ENCODE data around the gene MYCN.
"Not testable (repeated sequence)": the region's sequence is repeated elsewhere in the genome, so short reads cannot be mapped to it uniquely, and the experiment has no call there.

MYCN gene

DNA sequence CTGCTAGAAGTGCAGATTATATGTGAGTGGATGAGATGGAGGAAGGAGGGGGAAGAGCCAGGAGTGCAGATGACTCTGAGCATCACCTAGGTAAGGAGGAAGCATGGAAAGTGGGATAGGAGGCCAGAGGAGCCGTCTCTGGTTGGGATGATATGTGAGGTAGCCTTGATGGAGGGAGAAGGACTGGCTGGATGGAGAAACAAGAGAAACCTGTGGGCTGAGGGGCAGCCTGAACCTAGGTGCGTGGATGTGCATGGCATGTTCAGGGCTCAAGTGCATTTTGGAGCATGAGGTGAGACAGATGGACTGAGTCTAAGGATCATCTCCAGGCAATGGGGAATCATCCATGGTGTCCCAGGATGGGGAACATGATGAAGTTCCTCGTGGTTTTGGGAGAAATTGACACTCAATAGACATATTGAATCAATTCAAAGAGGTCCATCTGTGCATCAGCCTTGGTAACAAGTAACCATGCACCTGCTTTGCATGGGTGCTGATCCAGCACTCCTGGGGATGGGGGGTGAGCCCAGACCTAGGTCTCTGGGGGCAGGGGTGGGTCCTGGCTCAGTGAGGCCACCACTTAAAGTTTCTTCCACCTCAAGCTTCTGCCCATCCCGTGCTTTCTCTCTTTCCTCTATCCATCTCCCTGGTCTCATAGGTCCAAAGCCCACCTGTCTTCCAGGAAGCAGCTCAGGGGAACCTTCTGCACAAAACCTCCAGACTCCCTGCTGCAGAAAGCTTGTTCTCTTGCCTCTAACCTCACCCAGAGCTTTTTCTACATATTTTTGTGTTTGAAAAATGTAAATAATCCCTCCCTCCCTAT lies 19.2 kb downstream of the MYCN start:
- no peak for DNase-seq (ENCODE audit: low read depth, low spot score)
- TF ChIP-seq CTCF (IDR thresholded peaks at IDR 0.05; ENCODE audit: low read depth, low read length), result no peak
- in situ Hi-C loops (cut with HindIII; ENCODE audit: low sequenced_read_pairs), result no loop called here
- H3K4me3 ChIP-seq (ENCODE audit: low read depth, low read length), result no peak overlapping the region

DNA sequence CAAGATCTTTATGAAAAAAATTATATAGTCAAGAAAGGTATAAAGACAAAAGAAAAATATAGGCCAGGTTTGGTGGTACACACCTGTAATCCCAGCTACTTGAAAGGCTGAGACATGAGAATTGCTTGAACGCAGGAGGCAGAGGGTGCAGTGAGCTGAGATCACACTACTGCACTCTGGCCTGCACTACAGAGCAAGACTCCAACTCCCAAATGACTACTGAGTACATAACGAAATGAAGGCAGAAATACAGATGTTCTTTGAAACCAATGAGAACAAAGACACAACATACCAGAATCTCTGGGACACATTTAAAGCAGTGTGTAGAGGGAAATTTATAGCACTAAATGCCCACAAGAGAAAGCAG lies 19.8 kb downstream of the MYCN start:
- in situ Hi-C loops (cut with HindIII; ENCODE audit: low sequenced_read_pairs); H3K4me3 ChIP-seq (ENCODE audit: low read depth, low read length); DNase-seq (ENCODE audit: low read depth, low spot score): not testable (repeated sequence)

DNA sequence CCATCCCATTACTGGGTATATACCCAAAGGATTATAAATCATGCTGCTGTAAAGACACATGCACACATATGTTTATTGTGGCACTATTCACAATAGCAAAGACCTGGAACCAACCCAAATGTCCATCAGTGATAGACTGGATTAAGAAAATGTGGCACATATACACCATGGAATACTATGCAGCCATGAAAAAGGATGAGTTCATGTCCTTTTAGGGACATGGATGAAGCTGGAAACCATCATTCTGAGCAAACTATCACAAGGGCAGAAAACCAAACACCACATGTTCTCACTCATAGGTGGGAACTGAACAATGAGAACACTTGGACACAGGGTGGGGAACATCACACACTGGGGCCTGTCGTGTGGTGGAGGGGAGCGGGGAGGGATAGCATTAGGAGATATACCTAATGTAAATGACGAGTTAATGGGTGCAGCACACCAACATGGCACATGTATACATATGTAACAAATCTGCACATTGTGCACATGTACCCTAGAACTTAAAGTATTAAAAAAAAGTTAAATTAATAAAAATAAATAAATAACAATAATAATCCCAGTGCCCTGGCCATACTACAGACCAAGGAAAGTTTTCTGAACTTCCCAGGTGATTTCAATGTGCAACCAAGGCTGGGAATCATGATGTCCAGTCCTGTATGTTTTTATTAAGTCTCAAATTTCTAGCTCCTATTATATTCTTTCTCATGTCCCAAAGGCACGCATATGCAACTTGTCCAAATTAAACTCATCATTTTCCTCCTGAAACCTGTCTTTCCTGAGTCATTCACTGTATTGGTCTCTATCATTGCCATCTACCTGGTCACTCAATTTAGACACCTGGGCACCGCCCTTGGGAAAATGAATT lies 23.0 kb downstream of the MYCN start:
- in situ Hi-C loops (cut with HindIII; ENCODE audit: low sequenced_read_pairs); DNase-seq (ENCODE audit: low read depth, low spot score); H3K4me3 ChIP-seq (ENCODE audit: low read depth, low read length): not testable (repeated sequence)

DNA sequence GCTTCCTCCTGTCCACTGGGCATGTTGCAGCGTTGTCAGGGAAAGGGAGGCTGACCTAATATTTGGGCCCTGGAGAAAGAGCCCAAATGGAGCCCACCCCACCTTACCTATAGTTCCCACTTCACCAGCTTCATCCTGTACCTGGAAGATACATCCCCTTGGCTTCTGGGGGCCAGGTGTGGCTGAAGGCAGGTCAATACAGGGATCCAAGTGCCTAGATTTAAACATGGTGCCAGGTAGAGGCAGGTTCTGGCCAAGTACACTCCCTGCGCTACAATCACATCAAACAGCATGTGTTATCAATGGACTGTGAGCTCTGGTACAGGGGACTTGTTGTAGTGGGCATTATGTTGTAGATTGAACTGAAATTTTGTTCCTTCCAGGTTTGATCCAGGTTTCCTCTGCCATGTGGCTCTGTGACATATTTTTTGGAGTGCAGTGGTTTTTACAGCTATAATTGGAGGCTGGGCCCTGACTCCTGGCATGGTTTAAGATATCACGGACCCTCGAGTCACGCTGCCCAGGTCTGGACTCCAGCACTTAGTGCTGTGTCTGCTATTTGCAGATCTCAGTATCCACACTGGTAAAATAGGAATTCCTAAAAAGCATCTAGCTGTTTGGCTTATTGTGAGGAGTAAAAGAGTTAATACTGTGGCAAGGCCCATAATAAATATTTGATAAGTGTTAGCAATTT lies 23.8 kb downstream of the MYCN start:
- H3K4me3 ChIP-seq (ENCODE audit: low read depth, low read length), result no peak overlapping the region
- in situ Hi-C loops (cut with HindIII; ENCODE audit: low sequenced_read_pairs), result no loop called here
- no peak for DNase-seq (ENCODE audit: low read depth, low spot score)
- no peak for TF ChIP-seq CTCF (IDR thresholded peaks at IDR 0.05; ENCODE audit: low read depth, low read length)

DNA sequence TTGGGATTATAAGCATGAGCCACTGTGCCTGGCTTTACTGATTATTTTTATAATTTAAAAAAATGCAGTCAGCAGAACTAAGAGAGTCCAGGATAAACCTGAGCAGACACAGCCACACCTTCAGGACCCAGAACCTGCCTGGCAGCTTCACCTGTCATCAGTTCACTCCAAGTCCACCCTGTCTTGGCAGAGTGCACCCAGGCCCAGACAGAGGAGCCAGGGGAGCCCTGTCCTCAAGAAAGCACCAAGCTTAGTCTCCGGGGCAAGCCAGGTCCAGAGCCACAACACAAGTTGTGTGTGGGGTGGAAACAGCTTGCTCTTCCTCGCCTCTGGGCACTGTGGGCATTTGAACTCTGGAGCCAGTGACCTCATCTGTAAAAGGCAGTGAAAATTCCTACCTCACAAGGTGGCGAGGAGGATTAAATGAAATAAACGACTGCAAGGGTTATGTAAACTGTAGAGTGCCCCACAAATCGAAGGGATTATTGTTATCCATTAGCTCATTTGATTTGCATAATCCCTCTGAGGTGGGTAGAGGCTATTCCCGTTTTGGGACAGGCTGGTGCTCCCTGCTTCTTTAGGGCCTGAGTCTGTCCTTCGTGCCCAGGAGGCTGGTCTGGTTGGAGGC lies 24.7 kb downstream of the MYCN start:
- no peak for DNase-seq (ENCODE audit: low read depth, low spot score)
- no peak for TF ChIP-seq CTCF (IDR thresholded peaks at IDR 0.05; ENCODE audit: low read depth, low read length)
- in situ Hi-C loops (cut with HindIII; ENCODE audit: low sequenced_read_pairs), result no loop called here
- no peak overlapping the region for H3K4me3 ChIP-seq (ENCODE audit: low read depth, low read length)

DNA sequence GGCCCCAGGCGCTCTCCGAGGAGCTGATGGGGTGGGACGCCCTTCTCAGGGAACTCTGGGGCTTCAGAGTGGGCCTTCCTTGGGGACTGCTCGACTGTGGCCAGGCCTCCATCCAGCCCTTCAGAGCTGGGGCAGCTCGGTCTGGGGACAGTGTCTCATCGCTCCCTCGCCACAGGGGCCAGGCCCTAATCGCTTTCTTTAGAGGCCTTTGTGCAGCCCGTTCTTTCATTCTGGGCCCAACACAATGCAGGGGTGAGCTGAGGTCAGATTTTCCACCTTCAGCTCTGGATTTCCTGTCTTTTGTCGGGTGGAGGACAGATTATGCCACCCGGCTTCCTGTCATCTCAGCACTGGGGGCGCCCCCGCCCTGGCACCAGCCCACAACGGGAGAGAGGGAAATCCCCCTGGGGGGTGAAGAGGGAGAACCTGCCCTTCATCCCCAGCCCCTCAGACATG lies 25.2 kb downstream of the MYCN start:
- TF ChIP-seq CTCF (IDR thresholded peaks at IDR 0.05; ENCODE audit: low read depth, low read length), result no peak
- no peak overlapping the region for H3K4me3 ChIP-seq (ENCODE audit: low read depth, low read length)
- in situ Hi-C loops (cut with HindIII; ENCODE audit: low sequenced_read_pairs), result no loop called here
- no peak for DNase-seq (ENCODE audit: low read depth, low spot score)
